ENCODE data around the gene TEX2. TPM values are rescaled to one million over a fixed set of nuclear protein-coding genes. Genes with fewer than 3 reads are reported as not detected.

TEX2 gene
- total RNA-seq, 4 donors from 2014 or later: 12.3 to 137 (median 30.3) TPM

- H3K4me3 ChIP-seq: peak overlapping the region in 1 of 4 donors; percentile 93
- 27 to 30% methylated on average over 1 of the region's 1 CpG for WGBS, 2 donors (ENCODE audit: low coverage in 1 of 2)
- peaks cover 17 to 35% (median 29%) of the 10 kb centered on the region in 4 donors for H3K4me1 ChIP-seq
- H3K36me3 ChIP-seq: no peaks in the 10 kb centered on the region
- no peaks in the 10 kb centered on the region for H3K9me3 ChIP-seq
- no peak for TF ChIP-seq POLR2AphosphoS5 (IDR thresholded peaks at IDR 0.05)
- TF ChIP-seq EP300 (IDR thresholded peaks at IDR 0.05; ENCODE audit: low read depth): no peak
- no peak for TF ChIP-seq POLR2A (IDR thresholded peaks at IDR 0.05)
- TF ChIP-seq, protein P1, sequence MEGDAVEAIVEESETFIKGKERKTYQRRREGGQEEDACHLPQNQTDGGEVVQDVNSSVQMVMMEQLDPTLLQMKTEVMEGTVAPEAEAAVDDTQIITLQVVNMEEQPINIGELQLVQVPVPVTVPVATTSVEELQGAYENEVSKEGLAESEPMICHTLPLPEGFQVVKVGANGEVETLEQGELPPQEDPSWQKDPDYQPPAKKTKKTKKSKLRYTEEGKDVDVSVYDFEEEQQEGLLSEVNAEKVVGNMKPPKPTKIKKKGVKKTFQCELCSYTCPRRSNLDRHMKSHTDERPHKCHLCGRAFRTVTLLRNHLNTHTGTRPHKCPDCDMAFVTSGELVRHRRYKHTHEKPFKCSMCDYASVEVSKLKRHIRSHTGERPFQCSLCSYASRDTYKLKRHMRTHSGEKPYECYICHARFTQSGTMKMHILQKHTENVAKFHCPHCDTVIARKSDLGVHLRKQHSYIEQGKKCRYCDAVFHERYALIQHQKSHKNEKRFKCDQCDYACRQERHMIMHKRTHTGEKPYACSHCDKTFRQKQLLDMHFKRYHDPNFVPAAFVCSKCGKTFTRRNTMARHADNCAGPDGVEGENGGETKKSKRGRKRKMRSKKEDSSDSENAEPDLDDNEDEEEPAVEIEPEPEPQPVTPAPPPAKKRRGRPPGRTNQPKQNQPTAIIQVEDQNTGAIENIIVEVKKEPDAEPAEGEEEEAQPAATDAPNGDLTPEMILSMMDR (IDR thresholded peaks at IDR 0.05): no peak
- no peak for DNase-seq
- peak overlapping the region; percentile 94 to 97 (median 96) for H3K27ac ChIP-seq
- H3K27me3 ChIP-seq: no peaks in the 10 kb centered on the region
- in situ Hi-C loops (cut with MboI; ENCODE audit: low pct_ligation_motif_present in 1 of 4, low pct_unique_long_range_greater_than_20kb in 1 of 4, low sequenced_read_pairs in 3 of 4): loop anchor here in 1 of 4 donors (25.0 kb wide), 1 partner anchor 99 kb away; no protein-coding TSS in a partner anchor
- intact Hi-C loops (cut with DNase I; ENCODE audit: low total_unique reads): no loop called here
Observed at GRCh38 chr17:64260886-64261285, 2.2 kb downstream of the TEX2 start.

DNA sequence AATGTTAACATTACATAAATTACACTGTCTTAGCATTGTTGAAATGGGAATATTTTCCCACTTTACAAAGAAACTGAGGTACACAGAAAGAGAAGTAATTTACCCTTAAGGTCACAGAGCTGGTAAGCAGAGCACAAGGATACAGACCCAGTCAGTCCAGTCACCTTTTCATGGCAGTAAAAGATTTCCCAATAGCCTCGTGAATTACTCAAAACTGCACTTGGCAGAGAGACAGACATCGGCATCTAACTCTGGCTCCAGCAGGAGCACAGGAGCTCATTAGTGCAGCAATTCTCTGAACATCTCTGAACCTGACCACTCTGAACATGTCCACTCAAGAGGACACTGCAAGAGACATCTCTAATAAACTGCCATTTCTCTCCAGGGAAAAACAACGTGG lies 3.1 kb downstream of the TEX2 start:
- DNase-seq: no peak
- in situ Hi-C loops (cut with MboI; ENCODE audit: low pct_ligation_motif_present in 1 of 4, low pct_unique_long_range_greater_than_20kb in 1 of 4, low sequenced_read_pairs in 3 of 4): loop anchor here in 1 of 4 donors (25.0 kb wide), 1 partner anchor 98 kb away; no protein-coding TSS in a partner anchor
- H3K27ac ChIP-seq: no peak overlapping the region
- no peak overlapping the region for H3K4me3 ChIP-seq
- no peaks in the 10 kb centered on the region for H3K36me3 ChIP-seq
- intact Hi-C loops (cut with DNase I; ENCODE audit: low total_unique reads): no loop called here
- no peaks in the 10 kb centered on the region for H3K27me3 ChIP-seq
- 39 to 40% methylated on average over 1 to 3 of the region's 3 CpGs for WGBS, 2 donors (ENCODE audit: low coverage in 1 of 2)
- H3K4me1 ChIP-seq: peaks cover 17 to 35% (median 29%) of the 10 kb centered on the region in 4 donors
- TF ChIP-seq, protein P1 (IDR thresholded peaks at IDR 0.05): no peak
- TF ChIP-seq EP300 (IDR thresholded peaks at IDR 0.05; ENCODE audit: low read depth) (no peak), POLR2AphosphoS5 (IDR thresholded peaks at IDR 0.05) (no peak), POLR2A (IDR thresholded peaks at IDR 0.05) (no peak)
- H3K9me3 ChIP-seq: no peaks in the 10 kb centered on the region

GRCh38 chr17:64259426-64259825 lies 3.6 kb downstream of the TEX2 start:
- Histone ChIP-seq H3K4me3 (no peak overlapping the region), H3K36me3 (no peaks in the 10 kb centered on the region), H3K27ac (no peak overlapping the region), H3K27me3 (no peaks in the 10 kb centered on the region), H3K4me1 (peaks cover 17 to 35% (median 29%) of the 10 kb centered on the region in 4 donors), H3K9me3 (no peaks in the 10 kb centered on the region)
- DNase-seq: no peak
- intact Hi-C loops (cut with DNase I; ENCODE audit: low total_unique reads) (no loop called here), in situ Hi-C loops (cut with MboI; ENCODE audit: low pct_ligation_motif_present in 1 of 4, low pct_unique_long_range_greater_than_20kb in 1 of 4, low sequenced_read_pairs in 3 of 4) (loop anchor here in 1 of 4 donors (25.0 kb wide), 1 partner anchor 97 kb away; no protein-coding TSS in a partner anchor)
- 69 to 71% methylated on average over 1 to 3 of the region's 3 CpGs for WGBS, 2 donors (ENCODE audit: low coverage in 1 of 2)
- no peak for TF ChIP-seq POLR2AphosphoS5 (IDR thresholded peaks at IDR 0.05)
- TF ChIP-seq POLR2A (IDR thresholded peaks at IDR 0.05): no peak
- TF ChIP-seq, protein P1 (IDR thresholded peaks at IDR 0.05): no peak
- no peak for TF ChIP-seq EP300 (IDR thresholded peaks at IDR 0.05; ENCODE audit: low read depth)

DNA sequence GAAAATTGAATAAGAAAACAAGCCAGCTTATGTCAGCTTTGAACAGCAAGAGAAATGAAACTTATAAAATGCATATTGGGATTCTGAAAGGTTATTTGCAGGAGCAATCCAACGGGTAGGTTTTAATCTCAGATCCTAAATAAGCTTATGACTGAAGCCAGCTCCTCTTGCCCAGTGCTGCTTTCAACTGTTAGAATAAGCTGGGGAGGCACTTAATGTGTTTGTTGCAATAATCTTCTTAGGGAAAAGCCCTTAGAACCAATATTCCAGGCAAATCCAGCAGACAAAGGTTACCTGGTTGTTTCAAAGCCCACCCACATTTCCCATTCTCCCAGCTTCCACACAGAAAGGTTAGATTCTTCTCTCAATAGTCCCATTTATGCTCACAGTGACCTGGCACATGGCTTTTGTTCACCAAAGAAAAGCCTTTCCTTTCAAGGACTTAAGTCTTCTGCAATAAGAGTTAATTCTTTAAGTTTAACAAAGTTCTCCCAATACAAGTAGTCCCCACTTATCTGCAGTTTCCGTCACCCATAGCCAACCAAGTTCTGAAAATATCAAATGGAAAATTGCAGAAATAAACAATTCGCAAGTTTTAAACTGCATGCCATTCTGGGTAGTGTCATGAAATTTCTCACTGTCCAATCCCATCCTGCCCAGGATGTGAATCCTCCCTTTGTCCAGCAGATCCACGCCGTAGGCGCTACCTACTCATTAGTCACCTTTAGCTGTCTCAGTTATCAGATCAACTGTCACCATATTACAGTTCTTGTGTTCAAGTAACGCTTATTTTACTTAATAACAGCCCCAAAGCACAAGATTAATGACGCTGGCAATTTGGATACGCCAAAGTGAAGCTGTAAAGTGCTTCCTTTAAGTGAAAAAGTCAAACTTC lies 5.9 kb downstream of the TEX2 start:
- Histone ChIP-seq H3K36me3 (no peaks in the 10 kb centered on the region), H3K9me3 (no peaks in the 10 kb centered on the region), H3K4me1 (peaks cover 17 to 28% (median 26%) of the 10 kb centered on the region in 4 donors), H3K27me3 (no peaks in the 10 kb centered on the region), H3K27ac (no peak overlapping the region), H3K4me3 (no peak overlapping the region)
- TF ChIP-seq, protein P1 (IDR thresholded peaks at IDR 0.05): no peak
- no peak for TF ChIP-seq POLR2A (IDR thresholded peaks at IDR 0.05)
- no peak for TF ChIP-seq POLR2AphosphoS5 (IDR thresholded peaks at IDR 0.05)
- TF ChIP-seq EP300 (IDR thresholded peaks at IDR 0.05; ENCODE audit: low read depth): no peak
- intact Hi-C loops (cut with DNase I; ENCODE audit: low total_unique reads) (no loop called here), in situ Hi-C loops (cut with MboI; ENCODE audit: low pct_ligation_motif_present in 1 of 4, low pct_unique_long_range_greater_than_20kb in 1 of 4, low sequenced_read_pairs in 3 of 4) (loop anchor here in 1 of 4 donors (25.0 kb wide), 1 partner anchor 95 kb away; no protein-coding TSS in a partner anchor)
- no peak for DNase-seq
- 76 to 82% methylated on average over 9 of the region's 9 CpGs for WGBS, 2 donors (ENCODE audit: low coverage in 1 of 2)

Measured in transverse colon (tissue), 4 donors.